K562 (cell line): ENCODE data around the gene TIMM22. TPM values are rescaled to one million over a fixed set of nuclear protein-coding genes. Genes with fewer than 3 reads are reported as not detected.

ENCODE experiments used
- ATF2 ChIP-seq: sonication (generic); formaldehyde crosslinking; IDR thresholded peaks from 2 replicates; pipeline ENCODE4 v1.8.1; 2022; ENCODE audit warnings: missing genetic modification reagents
- BCOR ChIP-seq: fragments of 450-650 bp; IDR thresholded peaks from 2 replicates; pipeline ENCODE4 v1.6.1; 2016
- CREBBP ChIP-seq: IDR thresholded peaks from one replicate; pipeline ENCODE4 v1.6.1; 2012; ENCODE audit warnings: low read depth, mild to moderate bottlenecking, control low read depth, inconsistent platforms, low read length
- DMBX1 ChIP-seq: fragments of 250-450 bp; sonication (Bioruptor Pico); IDR thresholded peaks from 2 replicates; pipeline ENCODE4 v1.8.0; 2022; ENCODE audit warnings: inconsistent platforms, mild to moderate bottlenecking, moderate library complexity, borderline replicate concordance
- EP400 ChIP-seq: fragments of 450-650 bp; IDR thresholded peaks from 2 replicates; pipeline ENCODE4 v1.6.1; 2017; ENCODE audit warnings: antibody characterized with exemption, mild to moderate bottlenecking, moderate library complexity
- GTF2F1 ChIP-seq: IDR thresholded peaks from 2 replicates; pipeline ENCODE4 v1.6.1; 2011; ENCODE audit warnings: low read depth, low read length, improper control_type of control experiment
- MNT ChIP-seq, 2 experiments: fragments of 450-650 bp; conservative IDR thresholded peaks; 2 replicates each; pipeline ENCODE4 v1.6.1; 2017; ENCODE audit warnings: mild to moderate bottlenecking in 2 of 2, moderate library complexity in 2 of 2
- NBN ChIP-seq: fragments of 450-650 bp; IDR thresholded peaks from 2 replicates; pipeline ENCODE4 v1.6.1; 2016; ENCODE audit warnings: low read depth, mild to moderate bottlenecking
- RAD21 ChIP-seq, 2 experiments: fragments of 250-450 bp in 1 of 2; fragments of 450-650 bp in 1 of 2; sonication (Bioruptor Pico) in 1 of 2; formaldehyde crosslinking in 1 of 2; IDR thresholded peaks in 1 of 2; conservative IDR thresholded peaks in 1 of 2; 2 replicates each; pipeline versions ENCODE4 v1.4.0 to v1.8.0; 2020 to 2022; ENCODE audit warnings: mild to moderate bottlenecking in 2 of 2, moderate library complexity in 1 of 2
- SIN3A ChIP-seq, 2 experiments: fragments of 150-350 bp in 1 of 2; IDR thresholded peaks; 2 replicates each; pipeline ENCODE4 v1.6.1; 2011 to 2016; ENCODE audit warnings: borderline replicate concordance in 2 of 2, low read depth in 2 of 2, low read length in 2 of 2, mild to moderate bottlenecking in 2 of 2, moderate library complexity in 2 of 2; ENCODE audit not compliant: control insufficient read depth in 1 of 2
- SMC3 ChIP-seq: conservative IDR thresholded peaks from 2 replicates; pipeline ENCODE4 v1.6.1; 2011; ENCODE audit warnings: low read depth, low read length, improper control_type of control experiment; ENCODE audit not compliant: insufficient read depth
- SUPT5H ChIP-seq: fragments of 450-650 bp; IDR thresholded peaks from 2 replicates; pipeline ENCODE4 v1.6.1; 2016
- TEAD2 ChIP-seq: fragments of 450-650 bp; IDR thresholded peaks from 2 replicates; pipeline ENCODE4 v1.6.1; 2016; ENCODE audit warnings: missing genetic modification characterization, control low read depth, missing compliant biosample characterization
- TOE1 ChIP-seq, 2 experiments: fragments of 450-650 bp in 1 of 2; sonication (generic) in 1 of 2; formaldehyde crosslinking in 1 of 2; IDR thresholded peaks; 2 replicates each; pipeline versions ENCODE4 v1.7.1 to v1.8.0; 2016 to 2022; ENCODE audit warnings: borderline replicate concordance in 2 of 2, mild to moderate bottlenecking in 2 of 2, antibody characterized with exemption in 1 of 2, inconsistent platforms in 1 of 2, low read depth in 1 of 2, missing genetic modification reagents in 1 of 2, moderate library complexity in 1 of 2
- VEZF1 ChIP-seq: fragments of 200-800 bp; sonication (Bioruptor generic); IDR thresholded peaks from 2 replicates; pipeline ENCODE4 v1.6.1; 2017; ENCODE audit warnings: missing genetic modification characterization, missing compliant biosample characterization
- ZBTB33 ChIP-seq: sonication (generic); formaldehyde crosslinking; IDR thresholded peaks from 2 replicates; pipeline ENCODE4 v1.8.1; 2023; ENCODE audit warnings: mild to moderate bottlenecking, missing genetic modification reagents
- polyA plus RNA-seq, 8 experiments: library from polyadenylated mRNA; depleted of rRNA in 4 of 8; stranded (reverse) in 5 of 8; unstranded in 3 of 8; fragments of >200 nt; fragmentation: Nextera tagmentation in 2 of 8; fragmentation: Illumina TruSeq in 1 of 8; extraction: Ambion mirVana in 2 of 8; extraction: Trizol in 1 of 8; gene quantifications; 2 replicates each; pipeline versions ENCODE4 v1.2.1 to v1.2.3, GENCODE V29; 2011 to 2014; ENCODE audit warnings: inconsistent platforms in 1 of 8, missing spikeins in 1 of 8
- total RNA-seq, 7 experiments: library from RNA; depleted of rRNA in 6 of 7; stranded (reverse); fragments of >200 nt in 6 of 7; fragmentation: Illumina TruSeq in 2 of 7; extraction: Trizol in 2 of 7; gene quantifications; 2 replicates each; pipeline versions ENCODE4 v1.2.1 to v1.2.3, GENCODE V29; 2011 to 2021; ENCODE audit warnings: low replicate concordance in 1 of 7

The TIMM22 gene
- total and polyA plus RNA-seq, 9 of the 15 experiments (the other 6 are each of a cell fraction or from before 2014, with no cell fraction given): 5.9 to 14.1 (median 10.3) TPM

- peak; percentile 94 to 96 for TF ChIP-seq MNT (conservative IDR thresholded peaks at IDR 0.05)
- TF ChIP-seq CREBBP: no peak
- TF ChIP-seq ATF2 (CRISPR knock-in tag): 0 out of 2 replicates have a peak, but pooled peaks have one; percentile 19
- 0 out of 2 replicates have a peak, but pooled peaks have one; percentile 30 for TF ChIP-seq GTF2F1
- peak; percentile 44; the same call in 1 of the 2 replicates for TF ChIP-seq ZBTB33
- peak; percentile 71; the same call in 1 of the 2 replicates for TF ChIP-seq BCOR
- peak; percentile 69 to 80; a peak in 2 of 4 replicates for TF ChIP-seq SIN3A (IDR thresholded peaks at IDR 0.05; ENCODE audit: borderline replicate concordance in 2 of 2, control insufficient read depth in 1 of 2, low read depth in 2 of 2, low read length in 2 of 2)
- TF ChIP-seq EP400: peak; percentile 92
- no peak for TF ChIP-seq TEAD2 (tag)
- peak; percentile 87 for TF ChIP-seq SUPT5H
- peak; percentile 67; the same call in 1 of the 2 replicates for TF ChIP-seq NBN
- peak; percentile 84 to 85 for TF ChIP-seq RAD21 (CRISPR knock-in tag; conservative IDR thresholded peaks at IDR 0.05 in 1 of 2, IDR thresholded peaks at IDR 0.05 in 1 of 2)
- TF ChIP-seq SMC3: peak; percentile 60
- TF ChIP-seq VEZF1: peak; percentile 55; the same call in 1 of the 2 replicates
- peak; percentile 78; the same call in 1 of the 2 replicates for TF ChIP-seq TOE1 (IDR thresholded peaks at IDR 0.05; ENCODE audit: borderline replicate concordance)
- no peak for TF ChIP-seq TOE1 (CRISPR knock-in tag; IDR thresholded peaks at IDR 0.05; ENCODE audit: borderline replicate concordance, low read depth)
- peak; percentile 56; the same call in 1 of the 2 replicates for TF ChIP-seq DMBX1
Measured at GRCh38 chr17:996554-997344, at the start of gene TIMM22 (continued).
